ENCODE results near the gene HTR4.

DNA sequence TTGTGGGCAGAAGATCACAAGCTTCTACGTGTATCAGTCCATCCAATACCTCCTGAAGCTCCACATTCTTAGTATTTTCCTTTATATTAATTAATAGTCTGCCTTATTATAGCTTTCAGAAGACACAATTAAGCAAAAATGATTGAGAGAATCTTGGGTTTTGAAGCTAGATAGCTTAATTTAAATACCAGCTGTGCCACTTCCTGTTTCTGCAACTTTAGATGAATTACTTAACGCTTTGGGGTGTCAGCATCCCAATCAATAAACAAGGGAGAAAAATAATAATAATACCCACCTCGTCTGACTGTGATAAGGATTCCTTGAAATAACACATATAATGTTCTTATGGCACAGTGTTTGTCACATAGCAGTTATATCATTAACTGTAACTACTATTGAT is 44.7 kb upstream of the HTR4 start:
- TF ChIP-seq TAF1 (IDR thresholded peaks at IDR 0.05; ENCODE audit: low read depth): no peak
- TF ChIP-seq EP300 (conservative IDR thresholded peaks at IDR 0.05; ENCODE audit: poor library complexity, severe bottlenecking): no peak
- TF ChIP-seq, protein P1, sequence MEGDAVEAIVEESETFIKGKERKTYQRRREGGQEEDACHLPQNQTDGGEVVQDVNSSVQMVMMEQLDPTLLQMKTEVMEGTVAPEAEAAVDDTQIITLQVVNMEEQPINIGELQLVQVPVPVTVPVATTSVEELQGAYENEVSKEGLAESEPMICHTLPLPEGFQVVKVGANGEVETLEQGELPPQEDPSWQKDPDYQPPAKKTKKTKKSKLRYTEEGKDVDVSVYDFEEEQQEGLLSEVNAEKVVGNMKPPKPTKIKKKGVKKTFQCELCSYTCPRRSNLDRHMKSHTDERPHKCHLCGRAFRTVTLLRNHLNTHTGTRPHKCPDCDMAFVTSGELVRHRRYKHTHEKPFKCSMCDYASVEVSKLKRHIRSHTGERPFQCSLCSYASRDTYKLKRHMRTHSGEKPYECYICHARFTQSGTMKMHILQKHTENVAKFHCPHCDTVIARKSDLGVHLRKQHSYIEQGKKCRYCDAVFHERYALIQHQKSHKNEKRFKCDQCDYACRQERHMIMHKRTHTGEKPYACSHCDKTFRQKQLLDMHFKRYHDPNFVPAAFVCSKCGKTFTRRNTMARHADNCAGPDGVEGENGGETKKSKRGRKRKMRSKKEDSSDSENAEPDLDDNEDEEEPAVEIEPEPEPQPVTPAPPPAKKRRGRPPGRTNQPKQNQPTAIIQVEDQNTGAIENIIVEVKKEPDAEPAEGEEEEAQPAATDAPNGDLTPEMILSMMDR (IDR thresholded peaks at IDR 0.05; ENCODE audit: poor library complexity, severe bottlenecking): no peak
- no peak for TF ChIP-seq EZH2 (IDR thresholded peaks at IDR 0.05; ENCODE audit: borderline replicate concordance, insufficient read depth, low read length, poor library complexity, severe bottlenecking)
- TF ChIP-seq POLR2AphosphoS5 (IDR thresholded peaks at IDR 0.05): no peak
- TF ChIP-seq SMC3 (conservative IDR thresholded peaks at IDR 0.05; ENCODE audit: poor library complexity): no peak
- TF ChIP-seq, protein P2, sequence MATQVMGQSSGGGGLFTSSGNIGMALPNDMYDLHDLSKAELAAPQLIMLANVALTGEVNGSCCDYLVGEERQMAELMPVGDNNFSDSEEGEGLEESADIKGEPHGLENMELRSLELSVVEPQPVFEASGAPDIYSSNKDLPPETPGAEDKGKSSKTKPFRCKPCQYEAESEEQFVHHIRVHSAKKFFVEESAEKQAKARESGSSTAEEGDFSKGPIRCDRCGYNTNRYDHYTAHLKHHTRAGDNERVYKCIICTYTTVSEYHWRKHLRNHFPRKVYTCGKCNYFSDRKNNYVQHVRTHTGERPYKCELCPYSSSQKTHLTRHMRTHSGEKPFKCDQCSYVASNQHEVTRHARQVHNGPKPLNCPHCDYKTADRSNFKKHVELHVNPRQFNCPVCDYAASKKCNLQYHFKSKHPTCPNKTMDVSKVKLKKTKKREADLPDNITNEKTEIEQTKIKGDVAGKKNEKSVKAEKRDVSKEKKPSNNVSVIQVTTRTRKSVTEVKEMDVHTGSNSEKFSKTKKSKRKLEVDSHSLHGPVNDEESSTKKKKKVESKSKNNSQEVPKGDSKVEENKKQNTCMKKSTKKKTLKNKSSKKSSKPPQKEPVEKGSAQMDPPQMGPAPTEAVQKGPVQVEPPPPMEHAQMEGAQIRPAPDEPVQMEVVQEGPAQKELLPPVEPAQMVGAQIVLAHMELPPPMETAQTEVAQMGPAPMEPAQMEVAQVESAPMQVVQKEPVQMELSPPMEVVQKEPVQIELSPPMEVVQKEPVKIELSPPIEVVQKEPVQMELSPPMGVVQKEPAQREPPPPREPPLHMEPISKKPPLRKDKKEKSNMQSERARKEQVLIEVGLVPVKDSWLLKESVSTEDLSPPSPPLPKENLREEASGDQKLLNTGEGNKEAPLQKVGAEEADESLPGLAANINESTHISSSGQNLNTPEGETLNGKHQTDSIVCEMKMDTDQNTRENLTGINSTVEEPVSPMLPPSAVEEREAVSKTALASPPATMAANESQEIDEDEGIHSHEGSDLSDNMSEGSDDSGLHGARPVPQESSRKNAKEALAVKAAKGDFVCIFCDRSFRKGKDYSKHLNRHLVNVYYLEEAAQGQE (IDR thresholded peaks at IDR 0.05; ENCODE audit: borderline replicate concordance): no peak
- no peak for TF ChIP-seq MXI1 (conservative IDR thresholded peaks at IDR 0.05; ENCODE audit: poor library complexity, severe bottlenecking)

All from neural cell (in vitro differentiated cells).